SHP77 treated with DMSO at 0.1 percent for 48 hours (cell line): ENCODE measurements around the gene STPG2.

ENCODE experiments used
- DNase-seq: peaks from one replicate; lab custom pipeline; 2025; lab: John Stamatoyannopoulos, UW

Gene STPG2

GRCh38 chr4:97812768-97813167 is 330.5 kb downstream of the STPG2 start:
- no peak for DNase-seq

- no peak for DNase-seq
Observed at GRCh38 chr4:97786306-97786920, 356.9 kb downstream of the STPG2 start.

- no peak for DNase-seq
Observed at GRCh38 chr4:97778174-97778573, 365.1 kb downstream of the STPG2 start.

GRCh38 chr4:97774347-97774989 is 368.8 kb downstream of the STPG2 start:
- DNase-seq: no peak

GRCh38 chr4:97770222-97770621 is 373.1 kb downstream of the STPG2 start:
- no peak for DNase-seq

GRCh38 chr4:97762115-97762512 is 381.2 kb downstream of the STPG2 start:
- DNase-seq: no peak

- no peak for DNase-seq
Observed at GRCh38 chr4:97761445-97762114, 381.7 kb downstream of the STPG2 start.

- no peak for DNase-seq
Observed at GRCh38 chr4:97759785-97760184, 383.5 kb downstream of the STPG2 start.

- DNase-seq: no peak
Observed at GRCh38 chr4:97752599-97752998, 390.7 kb downstream of the STPG2 start.

- no peak for DNase-seq
Observed at GRCh38 chr4:97747945-97748344, 395.3 kb downstream of the STPG2 start.

- no peak for DNase-seq
Observed at GRCh38 chr4:97720869-97721432, 422.3 kb downstream of the STPG2 start.

GRCh38 chr4:97691111-97691605 is 452.1 kb downstream of the STPG2 start:
- no peak for DNase-seq

GRCh38 chr4:97670703-97671269 is 472.5 kb downstream of the STPG2 start:
- no peak for DNase-seq

- no peak for DNase-seq
Observed at GRCh38 chr4:97665553-97665952, 477.7 kb downstream of the STPG2 start.

GRCh38 chr4:97664741-97665140 is 478.5 kb downstream of the STPG2 start:
- no peak for DNase-seq

GRCh38 chr4:97662133-97662532 is 481.1 kb downstream of the STPG2 start:
- DNase-seq: no peak

GRCh38 chr4:97656044-97656720 is 487.1 kb downstream of the STPG2 start:
- DNase-seq: no peak

GRCh38 chr4:97653701-97654100 is 489.6 kb downstream of the STPG2 start:
- no peak for DNase-seq

GRCh38 chr4:97646997-97647396 is 496.3 kb downstream of the STPG2 start:
- DNase-seq: no peak

- DNase-seq: no peak
Observed at GRCh38 chr4:97645071-97645821, 498.0 kb downstream of the STPG2 start.

GRCh38 chr4:97643179-97643578 is 500.1 kb downstream of the STPG2 start:
- DNase-seq: no peak
